Fibroblast of skin of right quadriceps (primary cell): ENCODE measurements around the gene PROSER3.
"Not testable (repeated sequence)": the region's sequence is repeated elsewhere in the genome, so short reads cannot be mapped to it uniquely, and the experiment has no call there.

Experiments used
- DNase-seq: peaks from one replicate; pipeline ENCODE4 v3.0.0-alpha.2; 2013

The PROSER3 gene

GRCh38 chr19:35755550-35756376 is 2.2 kb upstream of the PROSER3 start:
- peak; percentile 51 for DNase-seq

- peak; percentile 74 for DNase-seq
These were observed 1.4 kb upstream of the PROSER3 start, which contains the start of gene HSPB6 for GRCh38 chr19:35756377-35757230. Gene HSPB6 (minus strand): TSS chr19:35757029. CDS start chr19:35757008, 21 bp downstream.

GRCh38 chr19:35757231-35757748 is 686 bp upstream of the PROSER3 start:
- DNase-seq, result peak; percentile 96

GRCh38 chr19:35759697-35760096 is 1.7 kb downstream of the PROSER3 start:
- DNase-seq, result no peak

GRCh38 chr19:35760711-35761349 is 2.9 kb downstream of the PROSER3 start:
- no peak for DNase-seq

- no peak for DNase-seq
These were observed 6.7 kb downstream of the PROSER3 start for GRCh38 chr19:35764432-35765315.

GRCh38 chr19:35766571-35767104 is 8.7 kb downstream of the PROSER3 start:
- DNase-seq, result no peak

GRCh38 chr19:35767288-35768081 is 9.5 kb downstream of the PROSER3 start:
- DNase-seq, result no peak

- DNase-seq, result no peak
These were observed 10.1 kb downstream of the PROSER3 start for GRCh38 chr19:35768082-35768421.

GRCh38 chr19:35772362-35772761 is 14.4 kb downstream of the PROSER3 start:
- DNase-seq, result not testable (repeated sequence)

- no peak for DNase-seq
These were observed 15.2 kb downstream of the PROSER3 start for GRCh38 chr19:35773020-35773806.

GRCh38 chr19:35774274-35775045 is 16.5 kb downstream of the PROSER3 start:
- no peak for DNase-seq

- no peak for DNase-seq
These were observed 17.0 kb downstream of the PROSER3 start for GRCh38 chr19:35775046-35775297.

GRCh38 chr19:35775298-35776101 is 17.5 kb downstream of the PROSER3 start, which contains the start of gene ARHGAP33:
Gene ARHGAP33 (plus strand): TSS chr19:35775564. CDS start chr19:35775659, 95 bp downstream.
- DNase-seq, result peak; percentile 96

- no peak for DNase-seq
These were observed 18.3 kb downstream of the PROSER3 start for GRCh38 chr19:35776102-35776788.

- no peak for DNase-seq
These were observed 19.3 kb downstream of the PROSER3 start for GRCh38 chr19:35777086-35777841.

GRCh38 chr19:35777961-35778360 is 20.0 kb downstream of the PROSER3 start:
- DNase-seq, result no peak
